ENCODE data around the gene RHCG.

RHCG gene

GRCh38 chr15:89496155-89497098, at the start of gene RHCG:
RHCG (minus strand) TSS chr15:89496583; CDS start chr15:89496544, 39 bp downstream.
- Histone ChIP-seq H3K36me3 (ENCODE audit: control insufficient read depth in 1 of 2, insufficient read depth in 2 of 2, low read length in 2 of 2) (no peaks in the 10 kb centered on the region), H3K27ac (ENCODE audit: low read depth, low read length) (no peak within 1 kb of the TSS), H3K9me3 (ENCODE audit: control insufficient read depth in 1 of 2, low read length in 2 of 2) (no peaks in the 10 kb centered on the region), H3K4me3 (ENCODE audit: low read depth in 1 of 2, low read length in 2 of 2) (peak within 1 kb of the TSS; percentile 3 to 50), H3K27me3 (ENCODE audit: control insufficient read depth in 1 of 2, insufficient read depth in 2 of 2, low read length in 2 of 2) (peaks cover 36 to 51% of the 10 kb centered on the region in 2 donors), H3K9ac (ENCODE audit: low read depth in 1 of 2, low read length in 2 of 2) (no peak within 1 kb of the TSS), H3K4me1 (ENCODE audit: control insufficient read depth in 1 of 2, insufficient read depth in 2 of 2, low read length in 2 of 2) (no peaks in the 10 kb centered on the region)

GRCh38 chr15:89543389-89543788, 47.0 kb upstream of the RHCG start:
- Histone ChIP-seq H3K9me3 (ENCODE audit: control insufficient read depth in 1 of 2, low read length in 2 of 2) (no peaks in the 10 kb centered on the region), H3K27ac (ENCODE audit: low read depth, low read length) (no peak overlapping the region), H3K4me3 (ENCODE audit: low read depth in 1 of 2, low read length in 2 of 2) (no peak overlapping the region), H3K9ac (ENCODE audit: low read depth in 1 of 2, low read length in 2 of 2) (no peak overlapping the region), H3K4me1 (ENCODE audit: control insufficient read depth in 1 of 2, insufficient read depth in 2 of 2, low read length in 2 of 2) (no peaks in the 10 kb centered on the region), H3K27me3 (ENCODE audit: control insufficient read depth in 1 of 2, insufficient read depth in 2 of 2, low read length in 2 of 2) (no peaks in the 10 kb centered on the region), H3K36me3 (ENCODE audit: control insufficient read depth in 1 of 2, insufficient read depth in 2 of 2, low read length in 2 of 2) (no peaks in the 10 kb centered on the region)

GRCh38 chr15:89542369-89542768, 46.0 kb upstream of the RHCG start:
- H3K27ac ChIP-seq (ENCODE audit: low read depth, low read length): no peak overlapping the region

GRCh38 chr15:89539027-89539426, 42.6 kb upstream of the RHCG start:
- Histone ChIP-seq H3K9me3 (ENCODE audit: control insufficient read depth in 1 of 2, low read length in 2 of 2) (peaks cover 0 to 4% of the 10 kb centered on the region in 2 donors), H3K27ac (ENCODE audit: low read depth, low read length) (no peak overlapping the region), H3K27me3 (ENCODE audit: control insufficient read depth in 1 of 2, insufficient read depth in 2 of 2, low read length in 2 of 2) (no peaks in the 10 kb centered on the region), H3K4me3 (ENCODE audit: low read depth in 1 of 2, low read length in 2 of 2) (no peak overlapping the region), H3K9ac (ENCODE audit: low read depth in 1 of 2, low read length in 2 of 2) (no peak overlapping the region), H3K4me1 (ENCODE audit: control insufficient read depth in 1 of 2, insufficient read depth in 2 of 2, low read length in 2 of 2) (no peaks in the 10 kb centered on the region), H3K36me3 (ENCODE audit: control insufficient read depth in 1 of 2, insufficient read depth in 2 of 2, low read length in 2 of 2) (no peaks in the 10 kb centered on the region)

More at GRCh38 chr15:89542369-89542768, 46.0 kb upstream of the RHCG start:
- no peak overlapping the region for H3K9ac ChIP-seq (ENCODE audit: low read depth in 1 of 2, low read length in 2 of 2)
- no peaks in the 10 kb centered on the region for H3K4me1 ChIP-seq (ENCODE audit: control insufficient read depth in 1 of 2, insufficient read depth in 2 of 2, low read length in 2 of 2)
- H3K36me3 ChIP-seq (ENCODE audit: control insufficient read depth in 1 of 2, insufficient read depth in 2 of 2, low read length in 2 of 2): no peaks in the 10 kb centered on the region
- no peaks in the 10 kb centered on the region for H3K27me3 ChIP-seq (ENCODE audit: control insufficient read depth in 1 of 2, insufficient read depth in 2 of 2, low read length in 2 of 2)
- H3K4me3 ChIP-seq (ENCODE audit: low read depth in 1 of 2, low read length in 2 of 2): no peak overlapping the region
- peaks cover 0 to 4% of the 10 kb centered on the region in 2 donors for H3K9me3 ChIP-seq (ENCODE audit: control insufficient read depth in 1 of 2, low read length in 2 of 2)

GRCh38 chr15:89533861-89534544, 37.6 kb upstream of the RHCG start:
- H3K36me3 ChIP-seq (ENCODE audit: control insufficient read depth in 1 of 2, insufficient read depth in 2 of 2, low read length in 2 of 2): no peaks in the 10 kb centered on the region
- H3K27me3 ChIP-seq (ENCODE audit: control insufficient read depth in 1 of 2, insufficient read depth in 2 of 2, low read length in 2 of 2): no peaks in the 10 kb centered on the region
- no peak overlapping the region for H3K27ac ChIP-seq (ENCODE audit: low read depth, low read length)
- H3K4me1 ChIP-seq (ENCODE audit: control insufficient read depth in 1 of 2, insufficient read depth in 2 of 2, low read length in 2 of 2): no peaks in the 10 kb centered on the region
- no peak overlapping the region for H3K9ac ChIP-seq (ENCODE audit: low read depth in 1 of 2, low read length in 2 of 2)
- H3K4me3 ChIP-seq (ENCODE audit: low read depth in 1 of 2, low read length in 2 of 2): no peak overlapping the region
- H3K9me3 ChIP-seq (ENCODE audit: control insufficient read depth in 1 of 2, low read length in 2 of 2): peaks cover 0 to 4% of the 10 kb centered on the region in 2 donors

- Histone ChIP-seq H3K9me3 (ENCODE audit: control insufficient read depth in 1 of 2, low read length in 2 of 2) (no peaks in the 10 kb centered on the region), H3K4me3 (ENCODE audit: low read depth in 1 of 2, low read length in 2 of 2) (no peak overlapping the region), H3K27me3 (ENCODE audit: control insufficient read depth in 1 of 2, insufficient read depth in 2 of 2, low read length in 2 of 2) (no peaks in the 10 kb centered on the region), H3K36me3 (ENCODE audit: control insufficient read depth in 1 of 2, insufficient read depth in 2 of 2, low read length in 2 of 2) (no peaks in the 10 kb centered on the region), H3K27ac (ENCODE audit: low read depth, low read length) (no peak overlapping the region), H3K4me1 (ENCODE audit: control insufficient read depth in 1 of 2, insufficient read depth in 2 of 2, low read length in 2 of 2) (no peaks in the 10 kb centered on the region), H3K9ac (ENCODE audit: low read depth in 1 of 2, low read length in 2 of 2) (no peak overlapping the region)
Measured at GRCh38 chr15:89531796-89532537, 35.6 kb upstream of the RHCG start.

GRCh38 chr15:89530976-89531375, 34.6 kb upstream of the RHCG start:
- Histone ChIP-seq H3K27ac (ENCODE audit: low read depth, low read length) (no peak overlapping the region), H3K9ac (ENCODE audit: low read depth in 1 of 2, low read length in 2 of 2) (no peak overlapping the region), H3K4me3 (ENCODE audit: low read depth in 1 of 2, low read length in 2 of 2) (no peak overlapping the region), H3K4me1 (ENCODE audit: control insufficient read depth in 1 of 2, insufficient read depth in 2 of 2, low read length in 2 of 2) (no peaks in the 10 kb centered on the region), H3K9me3 (ENCODE audit: control insufficient read depth in 1 of 2, low read length in 2 of 2) (no peaks in the 10 kb centered on the region), H3K36me3 (ENCODE audit: control insufficient read depth in 1 of 2, insufficient read depth in 2 of 2, low read length in 2 of 2) (no peaks in the 10 kb centered on the region), H3K27me3 (ENCODE audit: control insufficient read depth in 1 of 2, insufficient read depth in 2 of 2, low read length in 2 of 2) (no peaks in the 10 kb centered on the region)

- Histone ChIP-seq H3K9ac (ENCODE audit: low read depth in 1 of 2, low read length in 2 of 2) (no peak overlapping the region), H3K36me3 (ENCODE audit: control insufficient read depth in 1 of 2, insufficient read depth in 2 of 2, low read length in 2 of 2) (no peaks in the 10 kb centered on the region), H3K27me3 (ENCODE audit: control insufficient read depth in 1 of 2, insufficient read depth in 2 of 2, low read length in 2 of 2) (no peaks in the 10 kb centered on the region), H3K4me1 (ENCODE audit: control insufficient read depth in 1 of 2, insufficient read depth in 2 of 2, low read length in 2 of 2) (no peaks in the 10 kb centered on the region), H3K9me3 (ENCODE audit: control insufficient read depth in 1 of 2, low read length in 2 of 2) (no peaks in the 10 kb centered on the region), H3K4me3 (ENCODE audit: low read depth in 1 of 2, low read length in 2 of 2) (no peak overlapping the region), H3K27ac (ENCODE audit: low read depth, low read length) (no peak overlapping the region)
Measured at GRCh38 chr15:89528757-89529352, 32.5 kb upstream of the RHCG start.

- H3K9me3 ChIP-seq (ENCODE audit: control insufficient read depth in 1 of 2, low read length in 2 of 2): no peaks in the 10 kb centered on the region
Measured at GRCh38 chr15:89526601-89527441, 30.4 kb upstream of the RHCG start.

More at GRCh38 chr15:89526601-89527441, 30.4 kb upstream of the RHCG start:
- Histone ChIP-seq H3K36me3 (ENCODE audit: control insufficient read depth in 1 of 2, insufficient read depth in 2 of 2, low read length in 2 of 2) (no peaks in the 10 kb centered on the region), H3K4me3 (ENCODE audit: low read depth in 1 of 2, low read length in 2 of 2) (no peak overlapping the region), H3K27me3 (ENCODE audit: control insufficient read depth in 1 of 2, insufficient read depth in 2 of 2, low read length in 2 of 2) (no peaks in the 10 kb centered on the region), H3K4me1 (ENCODE audit: control insufficient read depth in 1 of 2, insufficient read depth in 2 of 2, low read length in 2 of 2) (no peaks in the 10 kb centered on the region), H3K27ac (ENCODE audit: low read depth, low read length) (no peak overlapping the region), H3K9ac (ENCODE audit: low read depth in 1 of 2, low read length in 2 of 2) (no peak overlapping the region)

Data from duodenal mucosa (tissue), 2 donors.